HG03565 (cell line): ENCODE measurements around the gene F12.
"Not testable (repeated sequence)": the region's sequence is repeated elsewhere in the genome, so short reads cannot be mapped to it uniquely, and the experiment has no call there.

Experiments
- ATAC-seq: cut with Tn5 transposase; IDR thresholded peaks from one replicate; pipeline ENCODE4 v1.9.1; 2021; ENCODE audit warnings: mild to moderate bottlenecking, moderate library complexity; ENCODE audit not compliant: unreplicated experiment

Gene F12

GRCh38 chr5:177432839-177433657, 23.7 kb upstream of the F12 start:
- no peak for ATAC-seq

GRCh38 chr5:177432143-177432838, 22.9 kb upstream of the F12 start:
- ATAC-seq = no peak

- ATAC-seq = peak; percentile 30
Observed at GRCh38 chr5:177431317-177432142, 22.2 kb upstream of the F12 start.

- ATAC-seq = no peak
Observed at GRCh38 chr5:177430972-177431316, 21.6 kb upstream of the F12 start.

- no peak for ATAC-seq
Observed at GRCh38 chr5:177430140-177430951, 21.0 kb upstream of the F12 start.

GRCh38 chr5:177429248-177430040, 20.1 kb upstream of the F12 start:
- ATAC-seq = no peak

- no peak for ATAC-seq
Observed at GRCh38 chr5:177428574-177429217, 19.3 kb upstream of the F12 start.

GRCh38 chr5:177427919-177428573, 18.7 kb upstream of the F12 start:
- ATAC-seq = no peak

GRCh38 chr5:177427211-177427822, 18.0 kb upstream of the F12 start:
- ATAC-seq = no peak

GRCh38 chr5:177426566-177427210, 17.3 kb upstream of the F12 start, which contains the start of gene GRK6:
TSS of gene GRK6 (plus strand) at chr5:177426676. CDS start at chr5:177426846, 170 bp downstream.
- peak; percentile 5 for ATAC-seq

GRCh38 chr5:177425801-177426565, 16.6 kb upstream of the F12 start:
- peak; percentile 63 for ATAC-seq

GRCh38 chr5:177425196-177425800, 15.9 kb upstream of the F12 start:
- ATAC-seq = no peak

- no peak for ATAC-seq
Observed at GRCh38 chr5:177423671-177424070, 14.3 kb upstream of the F12 start.

- no peak for ATAC-seq
Observed at GRCh38 chr5:177421062-177421798, 11.9 kb upstream of the F12 start.

- ATAC-seq = not testable (repeated sequence)
Observed at GRCh38 chr5:177420472-177420871, 11.1 kb upstream of the F12 start.

- no peak for ATAC-seq
Observed at GRCh38 chr5:177419046-177419445, 9.7 kb upstream of the F12 start.
